Measurements from ENCODE around the gene TRDN.

Gene TRDN

DNA sequence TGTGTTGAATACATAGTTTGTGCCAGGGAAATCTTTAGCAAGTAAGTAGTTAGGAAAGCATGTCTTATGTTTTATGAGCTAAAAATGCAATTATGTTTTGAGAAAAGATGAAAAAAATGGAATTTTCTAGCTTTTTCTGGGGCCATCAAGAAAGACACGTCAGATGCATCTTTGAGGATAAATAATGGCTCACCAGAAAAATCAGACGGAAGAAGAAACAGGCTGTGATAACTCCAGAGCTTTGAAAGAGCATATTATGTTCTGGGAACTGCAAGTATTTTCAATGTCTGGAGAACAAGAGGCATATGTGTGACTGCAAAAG lies 467.0 kb downstream of the TRDN start:
- no peak for DNase-seq (ENCODE audit: low read depth)

DNA sequence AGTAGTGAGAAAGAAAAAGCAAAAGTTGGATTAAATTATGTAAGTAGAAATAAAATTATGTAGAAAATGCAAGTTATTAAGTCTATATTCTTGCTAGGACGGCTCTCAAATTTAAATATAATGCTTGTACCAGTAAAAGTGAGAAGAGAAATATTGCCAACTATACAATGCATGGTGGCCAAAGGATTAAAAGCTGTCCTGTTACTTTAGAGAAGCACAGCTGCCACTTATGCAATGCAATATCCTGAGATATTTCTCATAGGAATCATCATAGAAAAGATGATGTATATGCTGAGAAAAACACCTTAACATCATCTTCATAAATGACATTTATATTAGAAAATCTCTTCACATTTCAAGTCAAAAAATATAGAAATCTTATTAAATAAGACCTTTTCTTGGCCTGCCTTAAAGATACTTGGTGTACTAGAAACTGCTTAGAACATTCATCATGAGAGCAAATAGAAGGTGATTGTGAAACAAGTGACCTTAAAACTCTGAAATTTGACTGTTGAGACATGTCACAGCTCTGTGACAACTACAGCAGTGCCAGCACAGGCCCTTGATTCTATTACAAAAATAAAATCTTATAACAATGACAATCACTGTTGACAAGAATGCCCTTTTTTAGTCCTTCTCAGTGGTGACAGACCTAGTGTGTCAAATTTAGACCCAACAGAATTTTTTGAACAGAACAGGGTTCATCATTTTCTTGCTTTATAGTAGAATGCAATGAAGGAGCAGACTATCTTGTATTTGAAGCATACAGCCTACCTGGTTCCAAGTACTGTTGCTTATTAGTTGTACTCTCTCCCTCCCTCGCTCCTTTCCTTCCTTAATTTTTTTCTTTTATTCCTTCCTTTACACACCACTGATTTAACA lies 467.6 kb downstream of the TRDN start:
- no peak for DNase-seq (ENCODE audit: low read depth)

DNA sequence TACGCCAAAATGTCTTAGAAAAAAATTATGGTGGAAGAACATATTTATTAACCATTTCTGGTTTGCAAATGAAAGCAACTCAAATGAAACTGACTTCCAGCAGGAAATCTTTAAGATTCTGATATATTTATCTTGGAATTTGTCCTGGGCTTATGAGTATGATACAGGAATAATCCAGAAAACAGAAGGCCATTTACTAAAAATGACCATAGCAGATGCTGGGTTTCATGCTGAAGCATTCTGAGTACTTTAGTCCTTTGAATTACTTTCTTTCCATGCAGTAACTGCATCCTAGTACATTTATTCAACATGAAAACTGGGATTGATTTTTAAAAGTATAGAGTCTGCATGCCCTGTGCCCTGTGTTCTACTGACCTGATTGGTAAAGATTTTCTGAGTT lies 468.3 kb downstream of the TRDN start:
- DNase-seq (ENCODE audit: low read depth): no peak

Data from stimulated activated CD8-positive, alpha-beta memory T cell treated with anti-CD3 and anti-CD28 coated beads, Interleukin-15, amount 100 ng/mL, for 24 hours (primary cell).